ENCODE data around the gene SPART. TPM values are rescaled to one million over a fixed set of nuclear protein-coding genes. Genes with fewer than 3 reads are reported as not detected.

SPART gene
- total and polyA plus RNA-seq, 9 of the 15 experiments (the other 6 are each of a cell fraction or from before 2014, with no cell fraction given) = 18.7 to 79.0 (median 41.0) TPM

DNA sequence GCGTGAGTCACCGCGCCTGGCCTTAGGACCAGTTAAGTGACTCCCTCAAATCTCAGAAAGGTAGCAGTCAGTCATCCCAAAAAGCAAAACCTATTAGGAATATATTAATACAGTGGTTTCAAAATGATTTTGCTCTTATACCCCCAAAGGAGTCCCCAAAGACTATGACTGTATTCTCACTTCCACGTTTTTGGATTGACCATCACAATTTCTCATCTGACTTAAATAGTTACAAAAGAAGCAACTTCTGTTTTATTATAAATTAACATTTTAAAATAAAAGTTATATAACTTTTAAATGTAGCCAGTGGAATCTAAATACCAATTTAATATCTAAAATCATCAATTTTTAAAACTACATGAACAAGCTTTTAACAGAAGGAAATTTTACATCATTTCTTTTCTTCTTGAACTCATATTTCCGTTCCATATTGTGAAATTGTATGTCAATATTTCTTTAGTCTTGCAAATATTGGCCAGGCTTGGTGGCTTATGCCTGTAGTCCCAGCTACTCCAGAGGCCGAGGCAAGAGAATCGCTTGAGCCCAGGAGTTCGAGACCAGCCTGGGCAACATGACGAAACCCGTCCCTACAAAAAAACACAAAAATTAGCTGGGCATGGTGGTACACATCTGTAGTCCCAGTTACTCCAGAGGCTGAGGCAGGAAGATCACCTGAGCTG lies 1.5 kb upstream of the SPART start:
- in situ Hi-C loops (cut with MboI) = no loop called here
- TF ChIP-seq SREBF2 (CRISPR knock-in tag; IDR thresholded peaks at IDR 0.05) = no peak
- TF ChIP-seq, protein P1, sequence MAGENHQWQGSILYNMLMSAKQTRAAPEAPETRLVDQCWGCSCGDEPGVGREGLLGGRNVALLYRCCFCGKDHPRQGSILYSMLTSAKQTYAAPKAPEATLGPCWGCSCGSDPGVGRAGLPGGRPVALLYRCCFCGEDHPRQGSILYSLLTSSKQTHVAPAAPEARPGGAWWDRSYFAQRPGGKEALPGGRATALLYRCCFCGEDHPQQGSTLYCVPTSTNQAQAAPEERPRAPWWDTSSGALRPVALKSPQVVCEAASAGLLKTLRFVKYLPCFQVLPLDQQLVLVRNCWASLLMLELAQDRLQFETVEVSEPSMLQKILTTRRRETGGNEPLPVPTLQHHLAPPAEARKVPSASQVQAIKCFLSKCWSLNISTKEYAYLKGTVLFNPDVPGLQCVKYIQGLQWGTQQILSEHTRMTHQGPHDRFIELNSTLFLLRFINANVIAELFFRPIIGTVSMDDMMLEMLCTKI (IDR thresholded peaks at IDR 0.05; ENCODE audit: partially characterized antibody) = no peak
- no peak for TF ChIP-seq TRIM28 (IDR thresholded peaks at IDR 0.05)
- TF ChIP-seq ZNF134 (CRISPR knock-in tag; conservative IDR thresholded peaks at IDR 0.05) = no peak
- no peak for TF ChIP-seq TEAD2 (tag; IDR thresholded peaks at IDR 0.05)
- TF ChIP-seq ZNF121 (CRISPR knock-in tag; conservative IDR thresholded peaks at IDR 0.05) = no peak
- TF ChIP-seq MXI1 (IDR thresholded peaks at IDR 0.05; ENCODE audit: low read depth, low read length) = no peak
- no peak for TF ChIP-seq SIRT6 (IDR thresholded peaks at IDR 0.05; ENCODE audit: low read depth, low read length)
- TF ChIP-seq ZKSCAN1 (IDR thresholded peaks at IDR 0.05; ENCODE audit: low read depth, low read length) = no peak
- TF ChIP-seq KDM1A (IDR thresholded peaks at IDR 0.05) = no peak
- no peak for TF ChIP-seq CBX2 (IDR thresholded peaks at IDR 0.05; ENCODE audit: insufficient read depth, low read length, poor library complexity, severe bottlenecking)
- no peak for TF ChIP-seq ZNF609 (CRISPR knock-in tag; IDR thresholded peaks at IDR 0.05; ENCODE audit: borderline replicate concordance)
- no peak for TF ChIP-seq CTCF (IDR thresholded peaks at IDR 0.05 in 2 of 3, conservative IDR thresholded peaks at IDR 0.05 in 1 of 3; ENCODE audit: insufficient read depth in 2 of 3, low read depth in 1 of 3, low read length in 3 of 3)
- no peak for TF ChIP-seq ZNF444 (CRISPR knock-in tag; IDR thresholded peaks at IDR 0.05)
- TF ChIP-seq TARDBP (IDR thresholded peaks at IDR 0.05) = no peak

More for the DNA sequence above, 1.5 kb upstream of the SPART start:
- Histone ChIP-seq H3K27me3 (ENCODE audit: control insufficient read depth in 2 of 2, insufficient read depth in 2 of 2, low read length in 2 of 2) (no peaks in the 10 kb centered on the region), H3K79me2 (ENCODE audit: control insufficient read depth, insufficient read depth, low read length) (peaks cover 39% of the 10 kb centered on the region), H3K4me2 (ENCODE audit: insufficient read depth, low read length) (no peak overlapping the region), H3K4me1 (replicated peaks in 1 of 2; ENCODE audit: control insufficient read depth in 2 of 2, insufficient read depth in 2 of 2, low read length in 2 of 2) (peaks cover 0 to 6% of the 10 kb centered on the region in 2 experiments; a peak in 2 of 5 replicates), H2AFZ (ENCODE audit: low read depth, low read length) (no peak overlapping the region; the same call in 1 of the 2 replicates), H3K9ac (ENCODE audit: insufficient read depth in 1 of 2, low read depth in 2 of 2, low read length in 2 of 2) (no peak overlapping the region), H3K4me3 (no peak overlapping the region), H4K20me1 (replicated peaks; ENCODE audit: control insufficient read depth, insufficient read depth, low read length) (no peaks in the 10 kb centered on the region), H3K36me3 (ENCODE audit: control insufficient read depth, insufficient read depth, low read length) (no peaks in the 10 kb centered on the region), H3K9me1 (ENCODE audit: control insufficient read depth, insufficient read depth, low read length) (no peaks in the 10 kb centered on the region), H3K27ac (ENCODE audit: extremely low read depth, low read depth, low read length) (no peak overlapping the region), H3K9me3 (replicated peaks; ENCODE audit: control insufficient read depth, insufficient read depth, low read depth, low read length) (no peaks in the 10 kb centered on the region)
- ChIA-PET CTCF (ENCODE audit: low intra/inter-chr PET ratio) (interaction anchor here (0.6 kb wide), 1 partner anchor 493 kb away, joined by 3 read pairs; no protein-coding TSS in a partner anchor), POLR2A (interaction anchor here (0.5 kb wide), 1 partner anchor 318 kb away, joined by 3 read pairs; no protein-coding TSS in a partner anchor)
- DNase-seq (ENCODE audit: extremely low read depth in 1 of 4, low spot score in 3 of 4) (no peak), ATAC-seq (no peak), FAIRE-seq (no peak)
- intact Hi-C loops (cut with micrococcal nuclease) = loop anchor here (2.0 to 10.0 kb wide), 3 partner anchors 50 to 467 kb away; partner anchors contain the start of gene RFXAP
- 65% methylated on average over 7 of the region's 10 CpGs for WGBS (ENCODE audit: insufficient coverage, low coverage, missing lambda C conversion rate)
- TSS peak; percentile 32 for BruUV-seq (replicated peaks)

All from K562 (cell line).